HepG2 (cell line): Measurements from ENCODE around the gene U2AF2. TPM values are rescaled to one million over a fixed set of nuclear protein-coding genes. Genes with fewer than 3 reads are reported as not detected.

ENCODE experiments used
- ATF6 ChIP-seq: sonication (generic); formaldehyde crosslinking; conservative IDR thresholded peaks from 2 replicates; pipeline ENCODE4 v1.4.0; 2020; ENCODE audit warnings: missing genetic modification reagents
- GTF2F1 ChIP-seq: fragments of 150-350 bp; IDR thresholded peaks from 2 replicates; pipeline ENCODE4 v1.6.1; 2014; ENCODE audit warnings: low read length
- HNRNPLL ChIP-seq: fragments of 200-400 bp; formaldehyde crosslinking; IDR thresholded peaks from 2 replicates; pipeline ENCODE4 v1.6.1; 2017; ENCODE audit warnings: mild to moderate bottlenecking, low read depth, low read length; ENCODE audit not compliant: poor library complexity, severe bottlenecking
- HNRNPUL1 ChIP-seq: fragments of 200-400 bp; formaldehyde crosslinking; IDR thresholded peaks from 2 replicates; pipeline ENCODE4 v1.6.1; 2017; ENCODE audit warnings: low read depth, mild to moderate bottlenecking, low read length, moderate library complexity
- PAXIP1 ChIP-seq: sonication (generic); formaldehyde crosslinking; conservative IDR thresholded peaks from 2 replicates; pipeline ENCODE4 v1.4.0; 2020; ENCODE audit warnings: mild to moderate bottlenecking, missing genetic modification reagents, moderate library complexity
- RBAK ChIP-seq: sonication (generic); formaldehyde crosslinking; IDR thresholded peaks from 2 replicates; pipeline ENCODE4 v1.5.1; 2020; ENCODE audit warnings: mild to moderate bottlenecking, missing genetic modification reagents
- REPIN1 ChIP-seq: sonication (generic); formaldehyde crosslinking; IDR thresholded peaks from 2 replicates; pipeline ENCODE4 v1.8.0; 2022; ENCODE audit warnings: missing genetic modification reagents, low read depth, mild to moderate bottlenecking, borderline replicate concordance
- RFXANK ChIP-seq: IDR thresholded peaks from 2 replicates; pipeline ENCODE4 v1.6.1; 2016
- RXRB ChIP-seq: IDR thresholded peaks from 2 replicates; pipeline ENCODE4 v1.6.1; 2016; ENCODE audit warnings: borderline replicate concordance, missing genetic modification reagents, missing compliant biosample characterization
- SMAD1 ChIP-seq: sonication (generic); formaldehyde crosslinking; IDR thresholded peaks from 2 replicates; pipeline ENCODE4 v1.4.0; 2020; ENCODE audit warnings: missing genetic modification reagents, low read depth, mild to moderate bottlenecking, borderline replicate concordance
- SP140L ChIP-seq: sonication (generic); formaldehyde crosslinking; IDR thresholded peaks from 2 replicates; pipeline ENCODE4 v1.4.0; 2020; ENCODE audit warnings: missing genetic modification reagents, borderline replicate concordance
- TFAP4 ChIP-seq: sonication (generic); IDR thresholded peaks from 2 replicates; pipeline ENCODE4 v1.6.1; 2016; ENCODE audit warnings: low read depth, borderline replicate concordance
- TFDP2 ChIP-seq: sonication (generic); formaldehyde crosslinking; IDR thresholded peaks from 2 replicates; pipeline ENCODE4 v1.4.0; 2020; ENCODE audit warnings: missing genetic modification reagents
- ZFP37 ChIP-seq: sonication (generic); formaldehyde crosslinking; IDR thresholded peaks from 2 replicates; pipeline ENCODE4 v1.4.0; 2020; ENCODE audit warnings: missing genetic modification reagents, borderline replicate concordance
- ZNF557 ChIP-seq: sonication (generic); formaldehyde crosslinking; IDR thresholded peaks from 2 replicates; pipeline ENCODE4 v1.4.0; 2020; ENCODE audit warnings: missing genetic modification reagents
- ZNF577 ChIP-seq: sonication (generic); formaldehyde crosslinking; IDR thresholded peaks from 2 replicates; pipeline ENCODE4 v1.4.0; 2020; ENCODE audit warnings: mild to moderate bottlenecking, low read depth, missing genetic modification reagents, borderline replicate concordance
- ZNF770 ChIP-seq: sonication (generic); formaldehyde crosslinking; IDR thresholded peaks from 2 replicates; pipeline ENCODE4 v1.5.0; 2020; ENCODE audit warnings: mild to moderate bottlenecking, missing genetic modification reagents
- ZNF782 ChIP-seq: sonication (generic); formaldehyde crosslinking; IDR thresholded peaks from 2 replicates; pipeline ENCODE4 v1.4.0; 2020; ENCODE audit warnings: missing genetic modification reagents, mild to moderate bottlenecking, borderline replicate concordance
- polyA plus RNA-seq, 8 experiments: library from polyadenylated mRNA; depleted of rRNA in 3 of 8; stranded (reverse) in 7 of 8; unstranded in 1 of 8; fragments of >200 nt; fragmentation: Illumina TruSeq in 4 of 8; extraction: Trizol in 4 of 8; gene quantifications; 2 replicates each; pipeline versions ENCODE4 v1.2.1 to v1.2.3, GENCODE V29; 2011 to 2016; ENCODE audit warnings: low read depth in 4 of 8, missing spikeins in 1 of 8, mixed read lengths in 1 of 8; ENCODE audit not compliant: insufficient read depth in 1 of 8
- total RNA-seq, 5 experiments: library from RNA; depleted of rRNA; stranded (reverse); fragments of >200 nt; fragmentation: Illumina TruSeq; extraction: Trizol; gene quantifications; 2 replicates each; pipeline ENCODE4 v1.2.3, GENCODE V29; 2016; ENCODE audit warnings: low read depth in 1 of 5

U2AF2 gene
- total and polyA plus RNA-seq, 2 of the 13 experiments (the other 11 are each of a cell fraction or from before 2014, with no cell fraction given), result 84.3 to 124 TPM

- TF ChIP-seq HNRNPLL (peak; percentile 84), HNRNPUL1 (no peak), PAXIP1 (CRISPR knock-in tag) (peak; percentile 21; the same call in 1 of the 2 replicates), ZNF557 (peak; percentile 66; the same call in 1 of the 2 replicates), SP140L (CRISPR knock-in tag) (peak; percentile 6; the same call in 1 of the 2 replicates), TFDP2 (CRISPR knock-in tag) (peak; percentile 83), TFAP4 (peak; percentile 80; the same call in 1 of the 2 replicates), SMAD1 (0 out of 2 replicates have a peak, but pooled peaks have one; percentile 50), REPIN1 (CRISPR knock-in tag) (peak; percentile 83; the same call in 1 of the 2 replicates), RFXANK (CRISPR knock-in tag) (no peak), ZNF770 (CRISPR knock-in tag) (no peak), RXRB (CRISPR knock-in tag) (peak; percentile 76), ZNF782 (CRISPR knock-in tag) (no peak; the same call in 1 of the 2 replicates), ATF6 (CRISPR knock-in tag) (0 out of 2 replicates have a peak, but pooled peaks have one; percentile 38), RBAK (CRISPR knock-in tag) (no peak), ZFP37 (CRISPR knock-in tag) (no peak), GTF2F1 (no peak), ZNF577 (CRISPR knock-in tag) (no peak)
These were observed 1.0 kb upstream of the U2AF2 start (continued) for GRCh38 chr19:55653651-55654322.
